HG02571 (cell line): ENCODE data around the gene PITPNB.

Source experiments
- ATAC-seq: cut with Tn5 transposase; IDR thresholded peaks from one replicate; pipeline ENCODE4 v1.9.1; 2021; ENCODE audit warnings: mild to moderate bottlenecking, moderate library complexity; ENCODE audit not compliant: unreplicated experiment

The PITPNB gene

DNA sequence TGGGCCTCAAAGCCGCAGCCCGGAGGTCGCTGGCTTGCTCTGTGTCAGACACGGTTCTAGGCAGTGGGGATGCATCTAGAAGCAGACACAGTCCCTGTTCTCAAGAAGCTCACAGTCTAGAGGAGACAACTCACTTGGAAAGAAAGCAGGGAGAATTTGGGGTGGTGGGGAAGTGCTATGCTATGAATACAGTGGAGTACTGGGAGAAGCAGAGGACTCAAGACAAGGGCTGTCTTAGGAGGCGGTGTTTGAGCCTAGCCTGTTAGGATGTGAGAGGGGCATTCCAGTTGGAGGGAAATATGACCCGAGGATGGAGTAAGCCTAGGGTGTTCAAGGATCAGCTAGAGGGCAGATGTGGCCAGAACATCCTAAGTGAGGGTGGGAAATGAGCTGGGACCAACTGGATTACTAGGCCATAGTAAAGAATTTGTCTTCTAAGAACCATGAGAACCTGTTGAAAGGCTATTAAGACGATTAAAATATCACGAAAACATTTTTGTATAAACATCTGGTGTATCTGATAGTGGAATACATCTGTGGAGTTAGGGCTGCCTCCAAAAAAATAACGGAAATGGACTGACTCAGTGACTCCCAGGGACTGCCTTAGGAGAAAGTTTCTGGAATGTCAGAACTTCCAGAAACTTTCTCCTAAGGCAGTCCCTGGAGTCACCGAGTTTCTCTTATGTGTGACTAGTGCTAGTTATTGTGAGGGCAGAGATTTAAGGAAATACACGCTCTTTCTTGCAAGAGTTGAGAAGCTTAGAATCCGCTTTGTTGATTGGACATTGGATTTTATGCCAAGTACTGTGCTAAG lies 1.1 kb upstream of the PITPNB start:
- peak; percentile 21 for ATAC-seq

GRCh38 chr22:27918341-27919221 lies 475 bp downstream of the PITPNB start:
- ATAC-seq: peak; percentile 32

GRCh38 chr22:27915986-27916385 lies 3.1 kb downstream of the PITPNB start:
- ATAC-seq: no peak

DNA sequence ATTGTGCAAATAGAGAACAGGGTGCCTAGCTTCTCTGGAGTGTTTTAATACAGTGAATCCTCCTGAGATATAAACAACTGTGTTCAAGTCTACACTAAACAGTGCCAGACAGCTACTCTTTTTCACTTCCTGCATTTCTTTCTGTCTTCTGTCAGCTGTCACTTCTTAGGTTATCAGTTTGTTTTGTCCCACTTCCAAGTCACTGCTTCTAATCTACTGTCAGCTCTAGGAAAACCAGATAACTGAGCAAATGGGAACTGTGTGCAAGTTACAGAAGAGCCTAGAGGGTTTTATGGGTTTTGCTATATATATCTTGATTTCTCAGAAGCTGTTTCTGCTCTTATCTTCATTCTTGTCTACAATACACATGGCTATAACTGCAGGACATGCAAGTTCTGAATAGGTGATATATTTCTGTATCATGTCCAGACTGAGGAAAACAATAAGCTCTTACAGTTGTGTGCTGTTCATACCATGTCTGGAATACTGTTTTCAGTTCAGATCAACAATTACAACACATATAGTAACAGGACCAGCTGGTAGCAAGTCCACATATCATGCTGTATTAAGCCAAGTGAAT lies 5.8 kb downstream of the PITPNB start:
- no peak for ATAC-seq

DNA sequence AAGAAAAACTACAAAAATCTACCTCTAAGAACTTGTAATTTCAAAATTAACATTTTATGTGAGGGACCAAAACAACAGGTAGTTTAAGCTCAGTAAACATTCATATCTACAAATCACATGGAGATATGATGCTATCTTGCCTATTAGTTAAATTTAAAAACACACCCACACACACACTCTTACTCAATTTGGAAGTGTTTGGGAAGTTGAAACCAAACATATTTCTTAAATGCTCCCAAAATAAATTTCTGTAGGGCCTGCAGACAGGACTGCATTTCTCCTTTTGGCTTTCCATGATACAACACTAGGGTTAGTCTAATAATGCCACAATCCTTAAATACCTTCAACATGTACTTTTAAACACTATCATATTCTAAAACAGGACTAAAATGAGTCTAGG lies 7.0 kb downstream of the PITPNB start:
- ATAC-seq: no peak

GRCh38 chr22:27911330-27911729 lies 7.7 kb downstream of the PITPNB start:
- no peak for ATAC-seq

- ATAC-seq: no peak
Observed at GRCh38 chr22:27906241-27906640, 12.8 kb downstream of the PITPNB start.

DNA sequence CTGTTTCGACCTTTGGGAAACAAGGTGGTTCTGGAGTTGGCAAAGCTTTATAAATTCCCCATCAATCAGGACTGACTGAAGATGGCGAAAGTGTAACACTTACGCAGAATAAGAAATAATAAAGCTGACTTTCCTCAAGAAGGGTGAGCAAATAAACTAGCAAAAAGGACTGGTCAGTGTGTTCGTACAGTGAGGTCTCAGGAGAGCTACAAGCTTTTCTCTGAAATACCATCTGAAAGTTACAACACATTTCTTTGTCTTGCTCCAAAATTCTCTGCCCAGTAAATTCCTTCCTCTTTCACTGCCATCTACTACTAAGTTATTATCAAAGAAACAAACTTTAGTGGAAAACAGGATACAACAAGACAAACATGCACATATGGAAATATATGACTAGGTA lies 13.4 kb downstream of the PITPNB start:
- ATAC-seq: no peak

GRCh38 chr22:27903805-27904473 lies 15.1 kb downstream of the PITPNB start:
- no peak for ATAC-seq

DNA sequence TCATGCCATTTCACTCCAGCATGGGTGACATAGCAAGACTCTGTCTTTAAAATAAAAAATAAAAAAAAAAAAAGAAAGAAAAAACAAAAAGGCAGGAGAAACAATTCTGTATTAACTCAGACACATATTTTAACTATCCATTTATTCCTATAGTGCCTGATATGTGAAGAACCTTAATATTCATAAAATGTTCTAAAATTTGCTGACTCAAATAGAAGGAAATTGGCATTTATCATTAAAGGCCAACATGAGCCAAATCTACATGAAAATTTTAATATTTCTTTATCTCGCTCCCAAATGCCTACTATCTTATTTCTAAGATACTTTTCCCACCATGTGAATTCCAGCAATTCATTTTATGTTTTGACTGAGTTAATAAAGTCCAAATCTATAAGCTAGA lies 18.9 kb downstream of the PITPNB start:
- no peak for ATAC-seq

- no peak for ATAC-seq
Observed at GRCh38 chr22:27896245-27896644, 22.8 kb downstream of the PITPNB start.

DNA sequence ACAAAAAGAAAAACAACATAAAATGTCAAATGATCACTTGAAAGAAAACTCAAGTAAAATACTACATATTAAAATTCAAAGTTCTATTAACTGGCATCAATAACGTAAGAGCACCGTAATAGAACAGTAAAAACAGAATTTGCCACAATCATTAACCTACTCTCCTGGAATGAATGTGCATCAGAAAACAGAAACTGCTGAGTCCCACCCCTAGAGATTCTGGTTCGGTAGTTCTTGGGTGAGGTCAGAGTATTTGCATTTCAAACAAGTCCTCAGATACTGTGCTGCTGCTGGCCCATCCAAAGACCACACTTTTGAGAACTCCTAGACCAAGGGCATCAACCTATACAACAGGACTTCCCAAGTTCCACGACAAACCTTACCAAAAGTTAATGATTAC lies 23.5 kb downstream of the PITPNB start:
- ATAC-seq: peak; percentile 87

GRCh38 chr22:27892811-27893210 lies 26.2 kb downstream of the PITPNB start:
- ATAC-seq: no peak

- ATAC-seq: no peak
Observed at GRCh38 chr22:27892064-27892463, 27.0 kb downstream of the PITPNB start.

GRCh38 chr22:27888310-27888709 lies 30.7 kb downstream of the PITPNB start:
- ATAC-seq: no peak

DNA sequence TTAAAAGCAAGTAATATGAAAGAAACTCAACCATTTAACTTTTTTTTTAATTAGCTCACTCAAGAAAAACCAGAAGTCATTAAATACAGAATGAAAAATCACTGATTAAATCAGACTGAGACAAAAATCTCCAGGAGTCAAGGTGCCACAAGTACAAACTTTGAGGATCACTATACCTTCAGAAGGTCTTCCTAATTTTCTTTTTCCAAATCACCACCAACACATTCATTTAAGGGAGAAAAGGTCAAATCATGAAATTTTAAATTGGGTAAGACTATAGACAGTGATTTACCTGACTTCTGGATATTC lies 32.3 kb downstream of the PITPNB start:
- no peak for ATAC-seq

DNA sequence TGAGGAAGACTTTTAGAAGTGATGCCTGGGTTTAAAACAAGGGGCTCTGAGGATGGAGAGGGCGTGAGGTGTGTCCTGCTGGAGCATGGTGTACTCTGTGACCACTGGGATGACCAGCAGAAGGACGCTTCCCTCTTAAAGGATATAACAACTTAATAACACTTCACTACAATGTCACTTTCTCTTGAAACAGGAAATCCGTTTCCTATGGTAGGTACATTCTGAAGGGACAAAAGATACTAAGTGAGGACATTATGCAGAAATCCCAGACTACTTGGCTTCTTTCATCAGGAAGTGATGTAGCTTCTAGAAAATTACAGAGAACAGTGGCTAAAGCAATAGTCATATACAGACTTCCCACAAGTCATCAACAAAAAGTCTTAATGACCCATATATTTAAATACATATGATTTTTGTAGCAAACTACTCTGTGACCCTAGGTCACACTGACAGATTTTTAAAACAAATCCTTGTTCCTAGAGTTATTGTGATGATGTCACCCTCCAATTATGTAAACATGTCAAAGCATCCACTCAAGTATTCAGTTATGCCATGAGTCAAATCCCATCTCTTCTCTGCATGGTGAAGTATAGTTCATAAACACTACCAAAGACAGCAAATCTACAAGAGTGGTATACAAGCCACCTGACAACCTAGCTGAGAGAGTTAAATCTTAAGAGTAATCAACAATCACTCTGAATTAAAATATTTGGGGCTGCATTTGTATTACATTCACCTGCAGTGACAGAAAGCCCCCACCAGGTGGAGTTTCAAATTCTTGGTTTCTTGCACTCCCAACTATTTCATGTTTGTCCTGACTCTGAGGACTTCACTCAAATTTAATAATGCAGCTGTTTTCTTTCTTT lies 32.8 kb downstream of the PITPNB start:
- no peak for ATAC-seq

DNA sequence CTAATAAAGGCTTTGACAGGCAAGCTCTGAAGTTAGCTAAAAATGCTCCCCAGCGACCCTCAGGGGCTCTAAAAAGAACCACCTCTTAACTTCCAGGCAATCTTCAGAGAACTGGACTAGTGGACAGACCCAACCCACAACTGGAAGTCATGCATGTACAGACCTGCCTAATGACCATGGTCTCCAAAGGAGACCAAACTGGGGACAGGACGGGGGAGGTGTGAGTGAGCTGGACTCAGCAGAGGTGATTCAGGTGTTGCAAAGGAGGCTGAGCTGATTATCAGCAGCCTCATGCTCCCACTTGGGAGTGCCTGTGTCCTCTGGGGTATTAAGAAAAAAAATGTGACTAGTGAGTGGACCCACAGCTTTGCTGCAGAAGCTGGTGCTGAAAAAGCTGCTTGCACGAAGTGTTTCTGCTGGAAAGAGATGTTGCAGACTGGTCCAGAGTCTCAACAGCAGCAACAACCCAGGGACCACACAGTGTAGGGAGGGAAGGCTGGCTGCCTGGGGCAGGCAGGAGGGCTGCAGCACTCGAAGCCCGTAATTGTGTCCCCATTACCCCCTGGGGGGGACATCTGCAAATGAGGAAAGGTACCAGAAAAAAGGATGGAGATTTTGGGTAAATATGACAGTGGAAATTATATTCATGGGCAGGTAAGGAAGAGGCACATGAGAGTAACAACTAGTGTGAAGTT lies 35.3 kb downstream of the PITPNB start:
- ATAC-seq: no peak

DNA sequence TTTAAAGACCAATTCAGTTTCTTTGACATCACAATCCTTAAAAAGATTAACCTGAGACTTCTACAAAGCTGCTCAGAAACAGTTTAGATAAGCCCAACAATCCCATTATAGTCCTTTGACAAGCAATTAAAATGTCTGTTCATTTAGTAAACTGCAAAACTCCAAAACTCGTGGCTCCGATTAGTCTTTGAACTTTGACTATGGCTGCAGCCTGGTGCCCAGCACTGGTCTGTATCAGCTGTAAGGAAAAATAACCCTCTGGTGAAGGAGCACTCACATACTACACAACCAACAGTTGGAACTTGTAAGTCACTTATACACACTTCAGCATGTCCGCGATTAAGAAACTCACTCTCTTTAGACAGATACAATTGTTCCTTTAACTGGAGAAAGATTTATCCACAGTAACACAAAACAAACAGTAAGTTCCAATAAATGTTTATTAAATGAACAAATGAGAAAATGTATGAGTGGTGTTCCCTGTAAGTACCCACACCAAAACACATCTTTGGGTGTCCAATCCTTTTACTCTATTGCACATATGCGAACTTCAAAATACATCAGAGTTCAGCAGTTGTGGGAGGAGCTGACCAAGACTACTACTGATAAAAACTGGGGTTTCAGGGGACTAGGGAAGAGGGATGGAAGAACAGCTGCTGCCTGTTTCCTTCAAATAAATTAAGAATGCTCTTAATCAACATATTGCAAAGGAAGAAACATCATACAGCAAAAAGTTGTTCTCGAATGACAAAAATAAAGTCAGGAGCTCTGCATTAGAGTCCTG lies 36.4 kb downstream of the PITPNB start:
- ATAC-seq: no peak
